Measurements from ENCODE around the gene PM20D2. TPM values are rescaled to one million over a fixed set of nuclear protein-coding genes. Genes with fewer than 3 reads are reported as not detected.

PM20D2 gene
- total RNA-seq, 1 experiment from 2014 or later, result 28.8 TPM

DNA sequence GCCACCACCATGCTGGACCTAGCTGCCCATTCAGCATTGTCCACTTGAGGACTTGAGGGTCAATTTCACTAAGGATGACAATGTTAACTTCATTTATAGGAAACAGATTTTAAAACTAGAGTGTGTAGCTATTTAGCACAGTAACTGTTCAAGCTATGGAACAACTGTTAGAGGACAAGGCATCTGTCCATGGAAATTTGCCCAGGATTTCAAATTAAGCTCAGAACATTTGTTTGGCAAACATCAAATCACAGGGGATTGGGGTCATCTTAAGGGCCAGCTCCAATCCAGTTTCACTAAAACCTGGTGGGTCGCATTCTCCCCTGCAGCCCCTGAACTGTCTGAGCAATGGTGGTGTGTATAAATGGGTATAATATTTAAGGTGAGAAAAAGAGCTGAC is 35.1 kb downstream of the PM20D2 start:
- ChIA-PET POLR2A (ENCODE audit: unreplicated experiment) (interaction anchor here (0.5 to 0.6 kb wide), 2 partner anchors 26 to 34 kb away, joined by 3 to 4 read pairs; no protein-coding TSS in a partner anchor), CTCF (no interaction called here)
- H3K4me3 ChIP-seq, result no peak overlapping the region
- no peak overlapping the region for H3K4me2 ChIP-seq
- no peaks in the 10 kb centered on the region for H3K9me2 ChIP-seq (ENCODE audit: insufficient read depth)
- no peaks in the 10 kb centered on the region for H3F3A ChIP-seq (ENCODE audit: insufficient read depth, low read depth)
- no peak for DNase-seq
- intact Hi-C loops (cut with micrococcal nuclease; ENCODE audit: unreplicated experiment), result no loop called here
- no peaks in the 10 kb centered on the region for H3K9me3 ChIP-seq (ENCODE audit: insufficient read depth, low read depth)
- no peaks in the 10 kb centered on the region for H3K79me2 ChIP-seq (ENCODE audit: low read depth)
- TF ChIP-seq, protein P1, sequence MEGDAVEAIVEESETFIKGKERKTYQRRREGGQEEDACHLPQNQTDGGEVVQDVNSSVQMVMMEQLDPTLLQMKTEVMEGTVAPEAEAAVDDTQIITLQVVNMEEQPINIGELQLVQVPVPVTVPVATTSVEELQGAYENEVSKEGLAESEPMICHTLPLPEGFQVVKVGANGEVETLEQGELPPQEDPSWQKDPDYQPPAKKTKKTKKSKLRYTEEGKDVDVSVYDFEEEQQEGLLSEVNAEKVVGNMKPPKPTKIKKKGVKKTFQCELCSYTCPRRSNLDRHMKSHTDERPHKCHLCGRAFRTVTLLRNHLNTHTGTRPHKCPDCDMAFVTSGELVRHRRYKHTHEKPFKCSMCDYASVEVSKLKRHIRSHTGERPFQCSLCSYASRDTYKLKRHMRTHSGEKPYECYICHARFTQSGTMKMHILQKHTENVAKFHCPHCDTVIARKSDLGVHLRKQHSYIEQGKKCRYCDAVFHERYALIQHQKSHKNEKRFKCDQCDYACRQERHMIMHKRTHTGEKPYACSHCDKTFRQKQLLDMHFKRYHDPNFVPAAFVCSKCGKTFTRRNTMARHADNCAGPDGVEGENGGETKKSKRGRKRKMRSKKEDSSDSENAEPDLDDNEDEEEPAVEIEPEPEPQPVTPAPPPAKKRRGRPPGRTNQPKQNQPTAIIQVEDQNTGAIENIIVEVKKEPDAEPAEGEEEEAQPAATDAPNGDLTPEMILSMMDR (conservative IDR thresholded peaks at IDR 0.05), result no peak
- no peak for TF ChIP-seq EZH2 (IDR thresholded peaks at IDR 0.05; ENCODE audit: low read depth)
- H3K36me3 ChIP-seq (ENCODE audit: low read depth), result no peaks in the 10 kb centered on the region
- no peaks in the 10 kb centered on the region for H3K27me3 ChIP-seq (ENCODE audit: insufficient read depth, low read depth)
- H3K27ac ChIP-seq, result no peak overlapping the region
- H3K4me1 ChIP-seq (replicated peaks; ENCODE audit: insufficient read depth), result no peaks in the 10 kb centered on the region
- no peaks in the 10 kb centered on the region for H4K20me1 ChIP-seq (ENCODE audit: insufficient read depth)
- H2AFZ ChIP-seq, result no peak overlapping the region
- no TSS peak for BruUV-seq (replicated peaks)

DNA sequence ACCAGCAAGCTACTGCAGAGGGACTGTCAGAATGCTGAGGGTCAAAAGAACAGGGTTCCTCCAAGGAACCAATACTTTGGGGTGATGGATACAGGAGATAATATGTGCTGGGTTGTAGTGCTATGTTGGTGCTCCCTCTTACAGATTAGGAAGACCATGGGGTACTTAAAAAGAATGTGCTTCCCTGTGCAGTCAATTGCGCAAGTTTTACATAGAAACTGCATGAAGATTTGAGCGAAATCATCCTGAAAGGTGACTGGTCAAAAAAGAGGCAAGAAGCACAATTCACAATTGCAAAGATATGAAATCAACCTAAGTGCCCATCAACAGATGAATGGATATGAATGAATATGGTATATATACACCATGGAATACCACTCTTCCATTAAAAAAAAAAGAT is 37.4 kb downstream of the PM20D2 start:
- Histone ChIP-seq H3K4me3 (no peak overlapping the region), H4K20me1 (ENCODE audit: insufficient read depth) (no peaks in the 10 kb centered on the region), H2AFZ (no peak overlapping the region), H3K36me3 (ENCODE audit: low read depth) (no peaks in the 10 kb centered on the region), H3K4me1 (replicated peaks; ENCODE audit: insufficient read depth) (no peaks in the 10 kb centered on the region), H3K79me2 (ENCODE audit: low read depth) (no peaks in the 10 kb centered on the region), H3K4me2 (no peak overlapping the region), H3K27ac (no peak overlapping the region), H3K9me3 (ENCODE audit: insufficient read depth, low read depth) (no peaks in the 10 kb centered on the region), H3K9me2 (ENCODE audit: insufficient read depth) (no peaks in the 10 kb centered on the region), H3K27me3 (ENCODE audit: insufficient read depth, low read depth) (no peaks in the 10 kb centered on the region), H3F3A (ENCODE audit: insufficient read depth, low read depth) (no peaks in the 10 kb centered on the region)
- no peak for DNase-seq
- no TSS peak for BruUV-seq (replicated peaks)
- intact Hi-C loops (cut with micrococcal nuclease; ENCODE audit: unreplicated experiment), result no loop called here
- POLR2A ChIA-PET (ENCODE audit: unreplicated experiment), result no interaction called here
- CTCF ChIA-PET, result no interaction called here
- TF ChIP-seq, protein P1 (conservative IDR thresholded peaks at IDR 0.05), result no peak
- no peak for TF ChIP-seq EZH2 (IDR thresholded peaks at IDR 0.05; ENCODE audit: low read depth)

DNA sequence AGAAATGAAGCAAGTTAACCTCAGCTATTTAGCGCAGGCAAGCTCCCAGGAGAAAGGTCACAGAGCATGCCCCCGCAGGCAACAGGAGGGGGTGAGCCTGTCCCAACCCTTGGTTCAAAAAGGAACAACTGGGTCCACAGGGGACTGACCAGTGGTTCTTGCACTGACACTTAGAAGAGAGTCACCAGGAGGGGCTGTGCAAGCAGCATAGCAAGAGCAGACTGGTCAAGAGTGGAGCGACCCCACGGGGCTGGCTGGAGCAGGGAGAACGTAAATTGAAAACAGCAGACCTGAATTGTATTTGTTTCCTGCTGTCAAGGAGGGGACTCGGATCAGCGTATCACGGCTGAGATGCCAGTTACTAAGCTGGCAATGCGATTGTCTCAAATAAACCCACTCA is 38.5 kb downstream of the PM20D2 start:
- intact Hi-C loops (cut with micrococcal nuclease; ENCODE audit: unreplicated experiment), result no loop called here
- no peaks in the 10 kb centered on the region for H3F3A ChIP-seq (ENCODE audit: insufficient read depth, low read depth)
- H3K27ac ChIP-seq, result no peak overlapping the region
- H3K4me3 ChIP-seq, result no peak overlapping the region
- no peak for TF ChIP-seq EZH2 (IDR thresholded peaks at IDR 0.05; ENCODE audit: low read depth)
- TF ChIP-seq, protein P1 (conservative IDR thresholded peaks at IDR 0.05), result no peak
- ChIA-PET POLR2A (ENCODE audit: unreplicated experiment) (no interaction called here), CTCF (no interaction called here)
- H4K20me1 ChIP-seq (ENCODE audit: insufficient read depth), result no peaks in the 10 kb centered on the region
- H3K9me3 ChIP-seq (ENCODE audit: insufficient read depth, low read depth), result no peaks in the 10 kb centered on the region
- no peaks in the 10 kb centered on the region for H3K27me3 ChIP-seq (ENCODE audit: insufficient read depth, low read depth)
- H3K4me2 ChIP-seq, result no peak overlapping the region
- BruUV-seq (replicated peaks), result no TSS peak
- no peaks in the 10 kb centered on the region for H3K36me3 ChIP-seq (ENCODE audit: low read depth)
- no peaks in the 10 kb centered on the region for H3K4me1 ChIP-seq (replicated peaks; ENCODE audit: insufficient read depth)
- no peaks in the 10 kb centered on the region for H3K79me2 ChIP-seq (ENCODE audit: low read depth)
- no peak overlapping the region for H2AFZ ChIP-seq
- no peaks in the 10 kb centered on the region for H3K9me2 ChIP-seq (ENCODE audit: insufficient read depth)
- DNase-seq, result no peak
